ENCODE results near the gene ATRX.
"Not testable (repeated sequence)": the region's sequence is repeated elsewhere in the genome, so short reads cannot be mapped to it uniquely, and the experiment has no call there.

The ATRX gene

GRCh38 chrX:77771601-77772000 is 14.4 kb downstream of the ATRX start:
- TF ChIP-seq ZNF280D (tag by site-specific recombination; IDR thresholded peaks at IDR 0.05) (no peak), ZSCAN23 (tag by site-specific recombination; IDR thresholded peaks at IDR 0.05) (no peak)
- CTCF ChIA-PET, result interaction anchor here (0.6 kb wide), 1 partner anchor 208 kb away, joined by 3 read pairs; no protein-coding TSS in a partner anchor
- Histone ChIP-seq H3K9me3 (ENCODE audit: control insufficient read depth, insufficient read depth, low read depth, low read length) (no peaks in the 10 kb centered on the region), H3K4me3 (ENCODE audit: low read depth, low read length) (no peak overlapping the region), H3K4me1 (ENCODE audit: control insufficient read depth, insufficient read depth, low read length) (no peaks in the 10 kb centered on the region), H3K36me3 (ENCODE audit: control insufficient read depth in 2 of 2, insufficient read depth in 1 of 2, low read length in 2 of 2) (no peaks in the 10 kb centered on the region; a peak in 1 of 3 replicates), H3K27ac (ENCODE audit: extremely low read depth, low read depth, low read length) (no peak overlapping the region)
- POLR2A ChIA-PET, result no interaction called here

- peaks cover 0 to 9% of the 10 kb centered on the region in 2 experiments; a peak in 2 of 3 replicates for H3K36me3 ChIP-seq (ENCODE audit: control insufficient read depth in 2 of 2, insufficient read depth in 1 of 2, low read length in 2 of 2)
- H3K4me3 ChIP-seq (ENCODE audit: low read depth, low read length), result no peak overlapping the region
- H3K9me3 ChIP-seq (ENCODE audit: control insufficient read depth, insufficient read depth, low read depth, low read length), result no peaks in the 10 kb centered on the region
- ChIA-PET POLR2A (no interaction called here), CTCF (no interaction called here)
- H3K4me1 ChIP-seq (ENCODE audit: control insufficient read depth, insufficient read depth, low read length), result no peaks in the 10 kb centered on the region
- TF ChIP-seq ZNF266 (tag by site-specific recombination; IDR thresholded peaks at IDR 0.05; ENCODE audit: low read depth), result no peak
- no peak for TF ChIP-seq ZNF518A (tag by site-specific recombination; conservative IDR thresholded peaks at IDR 0.05; ENCODE audit: low read depth)
- TF ChIP-seq ZNF623 (tag by site-specific recombination; IDR thresholded peaks at IDR 0.05), result no peak
- no peak for TF ChIP-seq ELK4 (IDR thresholded peaks at IDR 0.05; ENCODE audit: borderline replicate concordance, low read depth, low read length)
- 0 out of 2 replicates have a peak, but pooled peaks have one; percentile 26 for TF ChIP-seq ZNF121 (tag by site-specific recombination; IDR thresholded peaks at IDR 0.05)
- no peak overlapping the region for H3K27ac ChIP-seq (ENCODE audit: extremely low read depth, low read depth, low read length)
Measured at GRCh38 chrX:77768787-77769186, 17.2 kb downstream of the ATRX start.

- H3K9me3 ChIP-seq (ENCODE audit: control insufficient read depth, insufficient read depth, low read depth, low read length); POLR2A ChIA-PET; H3K4me3 ChIP-seq (ENCODE audit: low read depth, low read length); H3K4me1 ChIP-seq (ENCODE audit: control insufficient read depth, insufficient read depth, low read length); CTCF ChIA-PET; H3K27ac ChIP-seq (ENCODE audit: extremely low read depth, low read depth, low read length): not testable (repeated sequence)
- H3K36me3 ChIP-seq (ENCODE audit: control insufficient read depth in 2 of 2, insufficient read depth in 1 of 2, low read length in 2 of 2), result peaks cover 0 to 17% of the 10 kb centered on the region in 2 experiments; a peak in 2 of 3 replicates
Measured at GRCh38 chrX:77766212-77766611, 19.8 kb downstream of the ATRX start.

- POLR2A ChIA-PET, result no interaction called here
- TF ChIP-seq ZNF548 (tag by site-specific recombination; IDR thresholded peaks at IDR 0.05), result no peak
- no peak for TF ChIP-seq ZNF585B (tag by site-specific recombination; IDR thresholded peaks at IDR 0.05)
- TF ChIP-seq KLF8 (tag by site-specific recombination; IDR thresholded peaks at IDR 0.05), result no peak
- no peak for TF ChIP-seq ZNF530 (tag by site-specific recombination; IDR thresholded peaks at IDR 0.05; ENCODE audit: low read depth)
- no peak for TF ChIP-seq GLI4 (tag by site-specific recombination; IDR thresholded peaks at IDR 0.05)
- TF ChIP-seq ZNF133 (tag by site-specific recombination; IDR thresholded peaks at IDR 0.05), result no peak
- TF ChIP-seq SP2 (tag by site-specific recombination; IDR thresholded peaks at IDR 0.05), result no peak
- TF ChIP-seq ZBTB11 (tag by site-specific recombination; conservative IDR thresholded peaks at IDR 0.05; ENCODE audit: low read depth), result no peak
- no peak for TF ChIP-seq ZBTB21 (tag by site-specific recombination; IDR thresholded peaks at IDR 0.05)
- no peak for TF ChIP-seq ZNF266 (tag by site-specific recombination; IDR thresholded peaks at IDR 0.05; ENCODE audit: low read depth)
Measured at GRCh38 chrX:77755561-77755960, 30.5 kb downstream of the ATRX start.

More at GRCh38 chrX:77755561-77755960, 30.5 kb downstream of the ATRX start:
- Histone ChIP-seq H3K4me1 (ENCODE audit: control insufficient read depth, insufficient read depth, low read length) (no peaks in the 10 kb centered on the region), H3K27ac (ENCODE audit: extremely low read depth, low read depth, low read length) (no peak overlapping the region), H3K9me3 (ENCODE audit: control insufficient read depth, insufficient read depth, low read depth, low read length) (peaks cover 7% of the 10 kb centered on the region), H3K4me3 (ENCODE audit: low read depth, low read length) (no peak overlapping the region), H3K36me3 (ENCODE audit: control insufficient read depth in 2 of 2, insufficient read depth in 1 of 2, low read length in 2 of 2) (peaks cover 0 to under 1% of the 10 kb centered on the region in 2 experiments; a peak in 2 of 3 replicates)
- CTCF ChIA-PET, result no interaction called here
